HepG2 (cell line): ENCODE data around the gene DNAL4. TPM values are rescaled to one million over a fixed set of nuclear protein-coding genes. Genes with fewer than 3 reads are reported as not detected.

Experiments used
- ATRX ChIP-seq: sonication (generic); formaldehyde crosslinking; IDR thresholded peaks from 2 replicates; pipeline ENCODE4 v1.4.0; 2020; ENCODE audit warnings: missing genetic modification reagents, borderline replicate concordance
- HNF4G ChIP-seq, 2 experiments: sonication (generic) in 1 of 2; formaldehyde crosslinking in 1 of 2; IDR thresholded peaks; 2 replicates each; pipeline versions ENCODE4 v1.4.0 to v1.6.1; 2011 to 2020; ENCODE audit warnings: borderline replicate concordance in 2 of 2, low read depth in 2 of 2, mild to moderate bottlenecking in 2 of 2, low read length in 1 of 2, missing genetic modification reagents in 1 of 2, moderate library complexity in 1 of 2
- HNRNPLL ChIP-seq: fragments of 200-400 bp; formaldehyde crosslinking; IDR thresholded peaks from 2 replicates; pipeline ENCODE4 v1.6.1; 2017; ENCODE audit warnings: mild to moderate bottlenecking, low read depth, low read length; ENCODE audit not compliant: poor library complexity, severe bottlenecking
- IKZF4 ChIP-seq: sonication (generic); formaldehyde crosslinking; IDR thresholded peaks from 2 replicates; pipeline ENCODE4 v1.5.1; 2020; ENCODE audit warnings: borderline replicate concordance, mild to moderate bottlenecking, low read depth, missing genetic modification reagents; ENCODE audit errors: not compliant biosample characterization
- KDM5A ChIP-seq: fragments of 200-600 bp; sonication (generic); IDR thresholded peaks from 2 replicates; pipeline ENCODE4 v1.7.0; 2018; ENCODE audit warnings: antibody characterized with exemption, mild to moderate bottlenecking, low read length, borderline replicate concordance
- NAIF1 ChIP-seq: sonication (generic); formaldehyde crosslinking; IDR thresholded peaks from 2 replicates; pipeline ENCODE4 v1.5.0; 2020; ENCODE audit warnings: mild to moderate bottlenecking, missing genetic modification reagents, borderline replicate concordance
- POLR2AphosphoS5 ChIP-seq: IDR thresholded peaks from 2 replicates; pipeline ENCODE4 v1.6.1; 2012; ENCODE audit warnings: low read depth, low read length
- TBX3 ChIP-seq: fragments of 450-650 bp; IDR thresholded peaks from 2 replicates; pipeline ENCODE4 v1.6.1; 2017; ENCODE audit warnings: antibody characterized with exemption, mild to moderate bottlenecking, inconsistent platforms, borderline replicate concordance
- TGIF2 ChIP-seq: IDR thresholded peaks from 2 replicates; pipeline ENCODE4 v1.6.1; 2016; ENCODE audit warnings: control low read depth, missing compliant biosample characterization
- XBP1 ChIP-seq: sonication (generic); formaldehyde crosslinking; IDR thresholded peaks from 2 replicates; pipeline ENCODE4 v1.5.0; 2020; ENCODE audit warnings: missing genetic modification reagents
- ZFP1 ChIP-seq: IDR thresholded peaks from 2 replicates; pipeline ENCODE4 v1.6.1; 2016
- ZNF747 ChIP-seq: sonication (generic); formaldehyde crosslinking; IDR thresholded peaks from 2 replicates; pipeline ENCODE4 v1.8.1; 2023; ENCODE audit warnings: missing genetic modification reagents, mild to moderate bottlenecking, borderline replicate concordance
- polyA plus RNA-seq, 8 experiments: library from polyadenylated mRNA; depleted of rRNA in 3 of 8; stranded (reverse) in 7 of 8; unstranded in 1 of 8; fragments of >200 nt; fragmentation: Illumina TruSeq in 4 of 8; extraction: Trizol in 4 of 8; gene quantifications; 2 replicates each; pipeline versions ENCODE4 v1.2.1 to v1.2.3, GENCODE V29; 2011 to 2016; ENCODE audit warnings: low read depth in 4 of 8, missing spikeins in 1 of 8, mixed read lengths in 1 of 8; ENCODE audit not compliant: insufficient read depth in 1 of 8
- total RNA-seq, 5 experiments: library from RNA; depleted of rRNA; stranded (reverse); fragments of >200 nt; fragmentation: Illumina TruSeq; extraction: Trizol; gene quantifications; 2 replicates each; pipeline ENCODE4 v1.2.3, GENCODE V29; 2016; ENCODE audit warnings: low read depth in 1 of 5
- TF ChIP-seq, protein P1 (sequence below): sonication (generic); formaldehyde crosslinking; IDR thresholded peaks from 2 replicates; pipeline ENCODE4 v1.4.0; 2020; ENCODE audit warnings: missing genetic modification reagents
- TF ChIP-seq, protein P2 (sequence below): sonication (generic); formaldehyde crosslinking; IDR thresholded peaks from 2 replicates; pipeline ENCODE4 v1.4.0; 2020; ENCODE audit warnings: missing genetic modification reagents
- TF ChIP-seq, protein P3 (sequence below), 2 experiments: fragments of 450-650 bp in 1 of 2; sonication (generic) in 1 of 2; formaldehyde crosslinking; IDR thresholded peaks; 2 replicates each; pipeline versions ENCODE4 v1.5.0 to v1.8.0; 2020 to 2022; ENCODE audit warnings: mild to moderate bottlenecking in 1 of 2, missing genetic modification reagents in 1 of 2
- TF ChIP-seq, protein P4 (sequence below): sonication (generic); formaldehyde crosslinking; IDR thresholded peaks from 2 replicates; pipeline ENCODE4 v1.5.0; 2020; ENCODE audit warnings: mild to moderate bottlenecking, missing genetic modification reagents, moderate library complexity
- TF ChIP-seq, protein P5 (sequence below): sonication (generic); formaldehyde crosslinking; IDR thresholded peaks from 2 replicates; pipeline ENCODE4 v1.5.0; 2020; ENCODE audit warnings: mild to moderate bottlenecking, missing genetic modification reagents

The DNAL4 gene
- total and polyA plus RNA-seq, 2 of the 13 experiments (the other 11 are each of a cell fraction or from before 2014, with no cell fraction given) = 8.0 to 10.7 TPM

DNA sequence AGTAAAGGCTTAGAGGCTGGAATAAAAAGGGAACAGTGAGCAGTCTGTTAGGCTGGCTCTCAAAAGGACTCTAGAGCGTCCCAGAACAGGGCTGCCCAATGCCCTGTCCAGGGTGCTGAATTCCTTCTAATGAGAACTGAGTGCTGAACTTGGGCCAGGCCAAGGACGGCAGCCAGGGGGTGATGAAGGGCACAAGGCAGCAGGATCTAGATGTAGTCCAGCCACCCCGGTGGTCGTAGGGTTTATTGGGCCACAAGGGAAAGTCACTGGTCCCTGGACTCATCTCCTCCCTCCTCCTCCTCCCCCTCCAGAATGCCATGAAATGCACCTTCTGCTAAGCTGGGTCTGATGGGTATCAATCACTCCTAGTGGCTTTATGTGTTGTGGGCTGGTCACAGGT lies 30.6 kb upstream of the DNAL4 start (continued):
- TF ChIP-seq, protein P1, sequence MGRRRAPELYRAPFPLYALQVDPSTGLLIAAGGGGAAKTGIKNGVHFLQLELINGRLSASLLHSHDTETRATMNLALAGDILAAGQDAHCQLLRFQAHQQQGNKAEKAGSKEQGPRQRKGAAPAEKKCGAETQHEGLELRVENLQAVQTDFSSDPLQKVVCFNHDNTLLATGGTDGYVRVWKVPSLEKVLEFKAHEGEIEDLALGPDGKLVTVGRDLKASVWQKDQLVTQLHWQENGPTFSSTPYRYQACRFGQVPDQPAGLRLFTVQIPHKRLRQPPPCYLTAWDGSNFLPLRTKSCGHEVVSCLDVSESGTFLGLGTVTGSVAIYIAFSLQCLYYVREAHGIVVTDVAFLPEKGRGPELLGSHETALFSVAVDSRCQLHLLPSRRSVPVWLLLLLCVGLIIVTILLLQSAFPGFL (CRISPR knock-in tag) = no peak
- TF ChIP-seq KDM5A = no peak
- TF ChIP-seq, protein P2, sequence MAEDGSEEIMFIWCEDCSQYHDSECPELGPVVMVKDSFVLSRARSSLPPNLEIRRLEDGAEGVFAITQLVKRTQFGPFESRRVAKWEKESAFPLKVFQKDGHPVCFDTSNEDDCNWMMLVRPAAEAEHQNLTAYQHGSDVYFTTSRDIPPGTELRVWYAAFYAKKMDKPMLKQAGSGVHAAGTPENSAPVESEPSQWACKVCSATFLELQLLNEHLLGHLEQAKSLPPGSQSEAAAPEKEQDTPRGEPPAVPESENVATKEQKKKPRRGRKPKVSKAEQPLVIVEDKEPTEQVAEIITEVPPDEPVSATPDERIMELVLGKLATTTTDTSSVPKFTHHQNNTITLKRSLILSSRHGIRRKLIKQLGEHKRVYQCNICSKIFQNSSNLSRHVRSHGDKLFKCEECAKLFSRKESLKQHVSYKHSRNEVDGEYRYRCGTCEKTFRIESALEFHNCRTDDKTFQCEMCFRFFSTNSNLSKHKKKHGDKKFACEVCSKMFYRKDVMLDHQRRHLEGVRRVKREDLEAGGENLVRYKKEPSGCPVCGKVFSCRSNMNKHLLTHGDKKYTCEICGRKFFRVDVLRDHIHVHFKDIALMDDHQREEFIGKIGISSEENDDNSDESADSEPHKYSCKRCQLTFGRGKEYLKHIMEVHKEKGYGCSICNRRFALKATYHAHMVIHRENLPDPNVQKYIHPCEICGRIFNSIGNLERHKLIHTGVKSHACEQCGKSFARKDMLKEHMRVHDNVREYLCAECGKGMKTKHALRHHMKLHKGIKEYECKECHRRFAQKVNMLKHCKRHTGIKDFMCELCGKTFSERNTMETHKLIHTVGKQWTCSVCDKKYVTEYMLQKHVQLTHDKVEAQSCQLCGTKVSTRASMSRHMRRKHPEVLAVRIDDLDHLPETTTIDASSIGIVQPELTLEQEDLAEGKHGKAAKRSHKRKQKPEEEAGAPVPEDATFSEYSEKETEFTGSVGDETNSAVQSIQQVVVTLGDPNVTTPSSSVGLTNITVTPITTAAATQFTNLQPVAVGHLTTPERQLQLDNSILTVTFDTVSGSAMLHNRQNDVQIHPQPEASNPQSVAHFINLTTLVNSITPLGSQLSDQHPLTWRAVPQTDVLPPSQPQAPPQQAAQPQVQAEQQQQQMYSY (CRISPR knock-in tag) = no peak
- no peak for TF ChIP-seq TBX3
- TF ChIP-seq TGIF2 (CRISPR knock-in tag) = peak; percentile 72; the same call in 1 of the 2 replicates
- TF ChIP-seq POLR2AphosphoS5 = no peak
- TF ChIP-seq ZNF747 (CRISPR knock-in tag) = no peak
- TF ChIP-seq IKZF4 = no peak
- TF ChIP-seq, protein P3, sequence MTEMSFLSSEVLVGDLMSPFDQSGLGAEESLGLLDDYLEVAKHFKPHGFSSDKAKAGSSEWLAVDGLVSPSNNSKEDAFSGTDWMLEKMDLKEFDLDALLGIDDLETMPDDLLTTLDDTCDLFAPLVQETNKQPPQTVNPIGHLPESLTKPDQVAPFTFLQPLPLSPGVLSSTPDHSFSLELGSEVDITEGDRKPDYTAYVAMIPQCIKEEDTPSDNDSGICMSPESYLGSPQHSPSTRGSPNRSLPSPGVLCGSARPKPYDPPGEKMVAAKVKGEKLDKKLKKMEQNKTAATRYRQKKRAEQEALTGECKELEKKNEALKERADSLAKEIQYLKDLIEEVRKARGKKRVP (CRISPR knock-in tag; IDR thresholded peaks at IDR 0.05) = no peak; a peak in 1 of 4 replicates
- TF ChIP-seq ZFP1 (CRISPR knock-in tag) = peak; percentile 71; the same call in 1 of the 2 replicates
- TF ChIP-seq, protein P4, sequence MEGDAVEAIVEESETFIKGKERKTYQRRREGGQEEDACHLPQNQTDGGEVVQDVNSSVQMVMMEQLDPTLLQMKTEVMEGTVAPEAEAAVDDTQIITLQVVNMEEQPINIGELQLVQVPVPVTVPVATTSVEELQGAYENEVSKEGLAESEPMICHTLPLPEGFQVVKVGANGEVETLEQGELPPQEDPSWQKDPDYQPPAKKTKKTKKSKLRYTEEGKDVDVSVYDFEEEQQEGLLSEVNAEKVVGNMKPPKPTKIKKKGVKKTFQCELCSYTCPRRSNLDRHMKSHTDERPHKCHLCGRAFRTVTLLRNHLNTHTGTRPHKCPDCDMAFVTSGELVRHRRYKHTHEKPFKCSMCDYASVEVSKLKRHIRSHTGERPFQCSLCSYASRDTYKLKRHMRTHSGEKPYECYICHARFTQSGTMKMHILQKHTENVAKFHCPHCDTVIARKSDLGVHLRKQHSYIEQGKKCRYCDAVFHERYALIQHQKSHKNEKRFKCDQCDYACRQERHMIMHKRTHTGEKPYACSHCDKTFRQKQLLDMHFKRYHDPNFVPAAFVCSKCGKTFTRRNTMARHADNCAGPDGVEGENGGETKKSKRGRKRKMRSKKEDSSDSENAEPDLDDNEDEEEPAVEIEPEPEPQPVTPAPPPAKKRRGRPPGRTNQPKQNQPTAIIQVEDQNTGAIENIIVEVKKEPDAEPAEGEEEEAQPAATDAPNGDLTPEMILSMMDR (CRISPR knock-in tag) = peak; percentile 61
- no peak for TF ChIP-seq HNRNPLL
- 0 out of 2 replicates have a peak, but pooled peaks have one; percentile 53 for TF ChIP-seq XBP1 (CRISPR knock-in tag)
- TF ChIP-seq HNF4G (IDR thresholded peaks at IDR 0.05; ENCODE audit: borderline replicate concordance, low read depth, low read length) = no peak
- no peak for TF ChIP-seq HNF4G (CRISPR knock-in tag; IDR thresholded peaks at IDR 0.05; ENCODE audit: borderline replicate concordance, low read depth)
- no peak for TF ChIP-seq NAIF1
- TF ChIP-seq, protein P5, sequence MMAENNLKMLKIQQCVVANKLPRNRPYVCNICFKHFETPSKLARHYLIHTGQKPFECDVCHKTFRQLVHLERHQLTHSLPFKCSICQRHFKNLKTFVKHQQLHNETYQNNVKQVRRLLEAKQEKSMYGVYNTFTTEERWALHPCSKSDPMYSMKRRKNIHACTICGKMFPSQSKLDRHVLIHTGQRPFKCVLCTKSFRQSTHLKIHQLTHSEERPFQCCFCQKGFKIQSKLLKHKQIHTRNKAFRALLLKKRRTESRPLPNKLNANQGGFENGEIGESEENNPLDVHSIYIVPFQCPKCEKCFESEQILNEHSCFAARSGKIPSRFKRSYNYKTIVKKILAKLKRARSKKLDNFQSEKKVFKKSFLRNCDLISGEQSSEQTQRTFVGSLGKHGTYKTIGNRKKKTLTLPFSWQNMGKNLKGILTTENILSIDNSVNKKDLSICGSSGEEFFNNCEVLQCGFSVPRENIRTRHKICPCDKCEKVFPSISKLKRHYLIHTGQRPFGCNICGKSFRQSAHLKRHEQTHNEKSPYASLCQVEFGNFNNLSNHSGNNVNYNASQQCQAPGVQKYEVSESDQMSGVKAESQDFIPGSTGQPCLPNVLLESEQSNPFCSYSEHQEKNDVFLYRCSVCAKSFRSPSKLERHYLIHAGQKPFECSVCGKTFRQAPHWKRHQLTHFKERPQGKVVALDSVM = no peak
- no peak for TF ChIP-seq ATRX (CRISPR knock-in tag)
